Activated CD8-positive, alpha-beta memory T cell treated with anti-CD3 and anti-CD28 coated beads, Interleukin-2, amount 50 U/mL, for 1 hour (primary cell): ENCODE data around the gene ATAD3B.
"Not testable (repeated sequence)": the region's sequence is repeated elsewhere in the genome, so short reads cannot be mapped to it uniquely, and the experiment has no call there.

Experiments used
- DNase-seq: peaks from one replicate; pipeline ENCODE4 v3.0.0-alpha.2; 2020; ENCODE audit errors: extremely low read depth

Gene ATAD3B

GRCh38 chr1:1510912-1511532 lies 39.5 kb downstream of the ATAD3B start:
- DNase-seq = no peak

- DNase-seq = peak; percentile 89
Measured at GRCh38 chr1:1511533-1512285, 40.1 kb downstream of the ATAD3B start, which contains the start of gene ATAD3A. ATAD3A (plus strand) TSS chr1:1512162; CDS start chr1:1512269, 107 bp downstream.

DNA sequence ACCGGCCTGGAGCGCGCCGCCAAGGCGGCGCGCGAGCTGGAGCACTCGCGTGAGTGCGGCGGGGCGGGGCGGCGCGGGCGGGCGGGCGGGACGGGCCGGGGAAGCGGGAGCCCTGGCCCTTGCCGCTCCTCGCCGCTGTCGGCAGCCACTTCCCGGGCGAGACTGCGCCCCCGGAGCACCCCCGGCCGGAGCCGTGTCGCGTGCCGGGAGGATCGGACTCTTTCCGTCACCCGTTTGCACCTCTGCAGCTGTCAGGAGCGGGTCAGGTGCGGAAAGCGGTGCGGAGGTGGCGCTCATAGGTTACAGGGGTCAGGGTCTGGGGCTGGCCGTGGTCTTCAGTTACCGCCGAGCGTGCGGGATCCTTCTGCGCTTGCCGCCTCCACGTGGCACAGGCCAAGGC lies 40.9 kb downstream of the ATAD3B start:
- not testable (repeated sequence) for DNase-seq

- DNase-seq = not testable (repeated sequence)
Measured at GRCh38 chr1:1513675-1514074, 42.1 kb downstream of the ATAD3B start.

DNA sequence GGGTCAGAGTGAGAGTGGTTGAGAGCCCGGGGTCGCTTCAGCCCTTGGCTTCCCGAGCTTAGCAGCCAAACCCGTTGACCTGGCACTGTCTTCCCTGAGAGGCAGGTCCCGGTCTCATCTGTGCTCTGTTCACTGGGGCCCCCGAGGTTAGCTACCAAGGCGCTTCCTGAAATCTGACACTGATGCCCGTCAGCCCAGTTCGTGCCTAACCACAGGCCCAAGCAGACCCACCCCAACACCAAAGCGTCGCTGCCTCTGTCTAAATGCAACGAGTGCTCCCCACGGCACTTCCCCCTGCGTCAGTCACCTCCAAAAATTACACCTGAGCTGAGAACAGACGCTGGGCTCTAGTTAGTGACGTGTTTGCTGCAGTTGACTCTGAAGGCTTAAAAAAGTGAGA lies 42.8 kb downstream of the ATAD3B start:
- DNase-seq = not testable (repeated sequence)

GRCh38 chr1:1516923-1517322 lies 45.4 kb downstream of the ATAD3B start:
- not testable (repeated sequence) for DNase-seq

DNA sequence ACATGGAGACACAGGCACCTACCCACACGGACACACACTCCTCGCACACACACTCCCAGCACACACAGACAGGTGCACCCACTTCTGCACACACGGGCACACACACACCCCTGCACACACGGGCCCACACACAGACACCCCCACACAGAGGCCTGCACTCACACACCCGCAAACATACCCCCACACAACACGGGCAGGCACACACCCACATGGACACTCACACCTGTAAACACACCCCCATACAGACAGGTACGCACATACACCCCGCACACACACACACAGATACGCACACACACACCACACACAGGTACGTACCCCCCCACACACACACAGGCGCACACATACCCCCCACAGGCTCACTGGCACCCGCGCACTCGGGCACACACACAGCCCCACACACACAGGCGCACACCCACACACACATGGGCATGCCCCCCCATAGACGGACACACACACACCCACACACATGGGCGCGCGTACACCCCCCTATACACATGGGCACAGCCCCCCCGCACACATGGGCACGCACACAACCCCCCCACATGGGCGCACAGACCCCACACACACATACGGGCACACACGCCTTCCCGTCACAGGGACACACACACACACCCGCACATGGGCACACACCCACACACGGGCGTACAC lies 46.5 kb downstream of the ATAD3B start:
- DNase-seq = no peak

GRCh38 chr1:1518621-1519007 lies 47.0 kb downstream of the ATAD3B start:
- DNase-seq = not testable (repeated sequence)

GRCh38 chr1:1519805-1520505 lies 48.4 kb downstream of the ATAD3B start:
- DNase-seq = not testable (repeated sequence)

DNA sequence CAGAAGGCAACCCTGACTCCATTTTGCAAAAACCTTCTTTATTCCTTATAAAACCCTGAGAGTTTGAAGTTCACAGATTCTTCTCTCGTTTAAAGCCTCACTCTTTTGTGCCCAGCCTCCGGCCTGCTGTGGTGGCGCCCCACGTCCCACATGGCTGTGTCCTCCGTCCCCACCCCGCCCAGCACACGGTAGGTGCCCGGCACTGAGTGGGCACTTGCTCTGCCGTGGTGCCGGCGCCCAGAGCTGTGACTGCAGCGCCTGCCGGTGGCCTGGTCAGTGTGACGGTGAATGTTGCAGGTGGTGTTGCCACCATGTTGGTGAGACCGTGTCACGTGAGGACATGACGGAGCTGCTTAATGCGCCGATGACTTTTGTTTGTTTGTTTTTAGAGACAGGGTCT lies 49.8 kb downstream of the ATAD3B start:
- no peak for DNase-seq

DNA sequence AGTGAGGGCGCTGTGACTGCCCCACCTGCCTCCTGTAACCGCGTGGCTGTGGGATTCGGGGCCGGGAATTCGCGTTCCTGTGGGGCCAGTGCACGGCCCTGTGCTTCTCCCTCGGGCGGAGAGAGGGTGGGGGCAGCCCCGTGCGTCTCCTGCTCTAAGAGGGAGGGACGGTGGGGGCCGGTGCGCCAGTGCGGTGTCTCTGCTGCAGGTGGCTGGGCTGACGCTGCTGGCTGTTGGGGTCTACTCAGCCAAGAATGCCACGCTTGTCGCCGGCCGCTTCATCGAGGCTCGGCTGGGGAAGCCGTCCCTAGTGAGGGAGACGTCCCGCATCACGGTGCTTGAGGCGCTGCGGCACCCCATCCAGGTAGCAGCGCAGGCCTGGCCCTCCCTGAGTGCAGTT lies 51.0 kb downstream of the ATAD3B start:
- DNase-seq = not testable (repeated sequence)

- not testable (repeated sequence) for DNase-seq
Measured at GRCh38 chr1:1523226-1523625, 51.7 kb downstream of the ATAD3B start.

GRCh38 chr1:1523651-1524050 lies 52.1 kb downstream of the ATAD3B start:
- not testable (repeated sequence) for DNase-seq

DNA sequence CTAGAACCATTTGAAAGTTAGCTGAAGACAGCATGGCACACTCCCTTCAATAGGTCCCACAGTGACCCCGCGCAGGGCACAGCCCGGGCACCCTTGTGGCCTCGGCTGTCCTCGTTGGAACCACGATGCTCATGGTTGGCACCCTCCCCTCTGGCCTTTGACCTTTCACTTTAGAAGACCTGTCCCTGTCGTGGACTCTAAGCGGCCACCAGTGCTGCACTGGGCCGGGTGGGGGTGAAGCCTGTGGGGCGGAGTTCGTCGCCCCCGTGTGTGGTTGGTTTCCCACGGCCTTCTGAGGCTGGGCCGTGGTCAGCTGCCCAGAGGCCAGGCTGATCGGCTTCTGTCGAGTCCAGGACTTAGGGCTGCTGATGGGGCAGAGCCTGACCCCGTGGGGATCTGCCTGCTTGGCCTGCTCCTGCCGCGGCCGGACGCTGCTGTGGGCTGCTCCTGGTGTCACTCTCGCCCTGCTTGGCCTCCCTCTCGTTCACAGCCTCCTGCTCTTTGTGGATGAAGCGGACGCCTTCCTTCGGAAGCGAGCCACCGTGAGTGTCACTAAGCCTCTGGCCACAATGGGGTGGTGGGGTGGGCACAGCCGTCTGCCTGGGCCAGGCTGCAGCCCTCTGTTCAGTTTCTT lies 53.3 kb downstream of the ATAD3B start:
- DNase-seq = not testable (repeated sequence)

DNA sequence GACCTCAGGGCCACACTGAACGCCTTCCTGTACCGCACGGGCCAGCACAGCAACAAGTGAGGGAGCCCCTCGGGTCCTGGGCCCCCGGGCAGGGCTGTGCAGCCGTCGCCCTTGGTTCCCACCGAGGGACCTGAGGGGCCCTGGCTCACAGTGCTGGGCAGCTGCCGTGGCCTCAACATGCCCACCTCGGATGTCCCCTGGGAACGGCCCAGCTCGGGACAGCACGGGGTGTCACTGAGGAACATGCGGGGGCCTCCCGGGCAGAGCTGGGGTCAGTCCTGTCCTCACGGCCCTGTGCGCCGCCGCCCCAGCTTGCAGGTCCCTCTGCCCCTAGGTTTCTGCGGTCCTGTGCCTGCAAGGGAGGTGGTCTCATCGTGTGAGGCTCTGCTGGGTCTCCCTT lies 54.9 kb downstream of the ATAD3B start:
- not testable (repeated sequence) for DNase-seq

DNA sequence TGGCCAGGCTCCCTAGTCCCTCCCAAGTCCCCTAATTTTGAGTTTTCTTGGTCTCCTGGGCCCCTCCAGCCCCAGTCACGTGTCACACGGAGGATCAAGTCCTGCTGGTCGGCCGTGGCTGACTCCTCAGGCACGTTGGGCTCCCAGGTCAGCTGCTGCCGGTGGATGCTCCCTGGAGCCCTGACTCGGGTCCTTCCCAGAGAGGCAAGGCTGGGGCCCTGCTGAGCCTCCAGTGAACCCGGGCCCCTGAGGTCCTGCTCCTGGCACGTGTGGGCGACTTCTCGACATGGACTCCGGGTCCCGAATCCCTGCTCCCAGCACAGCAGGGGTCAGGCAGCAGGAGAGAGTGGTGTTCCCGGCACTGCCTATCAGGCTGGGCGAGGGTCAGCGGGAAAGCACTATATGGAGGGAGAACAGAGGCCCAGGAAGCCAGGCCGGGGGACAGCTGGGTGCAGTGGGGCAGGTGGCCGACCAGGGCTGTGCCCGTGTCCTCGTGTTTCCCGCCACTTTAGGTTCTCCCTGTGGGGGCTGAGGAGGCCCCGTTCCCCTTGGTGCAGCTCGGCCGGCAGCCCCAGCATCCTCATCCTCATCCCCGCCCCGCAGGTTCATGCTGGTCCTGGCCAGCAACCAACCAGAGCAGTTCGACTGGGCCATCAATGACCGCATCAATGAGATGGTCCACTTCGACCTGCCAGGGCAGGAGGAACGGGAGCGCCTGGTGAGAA lies 55.7 kb downstream of the ATAD3B start:
- no peak for DNase-seq

- DNase-seq = no peak
Measured at GRCh38 chr1:1528301-1529267, 57.0 kb downstream of the ATAD3B start.

GRCh38 chr1:1529321-1529720 lies 57.8 kb downstream of the ATAD3B start:
- DNase-seq = no peak

DNA sequence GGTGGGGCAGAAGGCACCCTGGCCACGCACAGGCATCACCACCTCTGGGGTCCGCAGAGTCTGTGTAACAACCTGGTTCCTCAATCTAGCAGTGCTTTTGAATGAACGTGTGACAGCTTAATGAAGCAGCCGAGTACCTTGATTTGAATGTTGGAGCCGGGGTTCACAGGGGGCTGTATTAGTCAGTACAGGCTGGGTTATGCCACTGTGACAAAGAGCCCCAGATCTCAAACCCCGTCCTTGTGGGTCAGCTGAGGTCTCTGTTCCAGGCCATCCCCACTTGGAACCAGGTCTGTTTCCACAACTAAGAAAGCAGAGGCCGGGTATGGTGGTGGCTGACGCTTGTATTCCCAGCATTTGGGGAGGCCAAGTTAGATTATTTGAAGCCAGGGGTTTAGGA lies 58.4 kb downstream of the ATAD3B start:
- no peak for DNase-seq

DNA sequence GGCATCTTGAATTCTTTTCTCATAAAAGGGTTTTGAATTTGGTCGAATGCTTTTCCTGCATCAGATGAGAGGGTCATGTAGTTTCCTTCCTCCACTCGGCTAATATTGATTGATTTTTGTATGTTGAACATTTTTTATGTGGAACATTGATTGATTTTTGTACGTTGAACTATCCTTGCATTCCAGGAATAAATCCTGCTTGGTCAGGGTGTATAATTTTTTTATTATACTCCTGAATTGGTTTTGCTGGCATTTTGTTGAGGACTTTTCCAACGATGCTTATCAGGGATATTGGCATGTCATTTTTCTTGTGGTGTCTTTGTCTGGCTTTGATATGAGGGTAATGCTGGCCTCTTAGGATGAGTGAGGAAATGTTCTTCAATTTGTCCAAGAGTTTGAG lies 60.4 kb downstream of the ATAD3B start:
- DNase-seq = no peak
